Smooth muscle cell (in vitro differentiated cells): Measurements from ENCODE around the gene ERC1. TPM values are rescaled to one million over a fixed set of nuclear protein-coding genes. Genes with fewer than 3 reads are reported as not detected.

Source experiments
- DNase-seq: peaks from one replicate; lab custom pipeline; 2025; ENCODE audit not compliant: unreplicated experiment; lab: John Stamatoyannopoulos, UW
- H2AFZ ChIP-seq: fragments of 200-600 bp; sonication (generic); 2 replicates; pipeline ENCODE4 v1.6.0; 2016; ENCODE audit warnings: antibody characterized with exemption, low read depth, mild to moderate bottlenecking
- H3F3A ChIP-seq: fragments of 200-600 bp; sonication (generic); 2 replicates; pipeline ENCODE4 v1.6.0; 2017; ENCODE audit warnings: antibody characterized with exemption, low read depth
- H3K27ac ChIP-seq: fragments of 200-600 bp; sonication (generic); 2 replicates; pipeline ENCODE4 v1.5.1; 2016; ENCODE audit warnings: low read depth, mild to moderate bottlenecking
- H3K27me3 ChIP-seq: fragments of 200-600 bp; sonication (generic); 2 replicates; pipeline ENCODE4 v1.6.1; 2016; ENCODE audit warnings: low read depth, mild to moderate bottlenecking
- H3K36me3 ChIP-seq: fragments of 200-600 bp; sonication (generic); 2 replicates; pipeline ENCODE4 v1.5.1; 2016; ENCODE audit warnings: low read depth
- H3K4me1 ChIP-seq: fragments of 200-600 bp; sonication (generic); 2 replicates; pipeline ENCODE4 v1.5.1; 2016; ENCODE audit warnings: low read depth
- H3K4me2 ChIP-seq: fragments of 200-600 bp; sonication (generic); 2 replicates; pipeline ENCODE4 v1.6.0; 2016; ENCODE audit warnings: mild to moderate bottlenecking
- H3K4me3 ChIP-seq: fragments of 200-600 bp; sonication (generic); 2 replicates; pipeline ENCODE4 v1.5.1; 2016; ENCODE audit warnings: mild to moderate bottlenecking
- H3K79me2 ChIP-seq: fragments of 200-600 bp; sonication (generic); 2 replicates; pipeline ENCODE4 v1.6.0; 2016; ENCODE audit warnings: low read depth, mild to moderate bottlenecking
- H3K9ac ChIP-seq: fragments of 200-600 bp; sonication (generic); 2 replicates; pipeline ENCODE4 v1.6.0; 2016; ENCODE audit warnings: low read depth
- H3K9me3 ChIP-seq: fragments of 200-600 bp; sonication (generic); replicated peaks from 2 replicates; pipeline ENCODE4 v1.5.1; 2016; ENCODE audit warnings: low read depth
- H4K20me1 ChIP-seq: fragments of 200-600 bp; sonication (generic); 2 replicates; pipeline ENCODE4 v1.6.0; 2016; ENCODE audit warnings: low read depth
- WGBS: methylation state at CpG from one replicate; pipeline ENCODE4 v1.1.7; 2016; ENCODE audit warnings: low lambda C conversion rate; 5-methylcytosine and 5-hydroxymethylcytosine counted together
- polyA plus RNA-seq: library from polyadenylated mRNA; unstranded; fragments of >200 nt; fragmentation: Nextera tagmentation; extraction: Ambion mirVana; gene quantifications from 2 replicates; pipeline ENCODE4 v1.2.1, GENCODE V29; 2016
- total RNA-seq: library from RNA; depleted of rRNA; stranded (reverse); fragments of >200 nt; gene quantifications from 2 replicates; pipeline ENCODE4 v1.2.3, GENCODE V29; 2014
- TF ChIP-seq, protein P1 (sequence below): fragments of 200-600 bp; sonication (generic); IDR thresholded peaks from 2 replicates; pipeline ENCODE4 v1.5.1; 2017; ENCODE audit warnings: borderline replicate concordance, mild to moderate bottlenecking, antibody characterized with exemption; ENCODE audit not compliant: insufficient read depth, poor library complexity, severe bottlenecking

The ERC1 gene
- total and polyA plus RNA-seq, 2 experiments from 2014 or later = 13.8 to 17.6 TPM

GRCh38 chr12:1204581-1205121 lies 213.6 kb downstream of the ERC1 start:
- DNase-seq = no peak
- Histone ChIP-seq H3K79me2 (peaks cover 6% of the 10 kb centered on the region), H3K36me3 (no peaks in the 10 kb centered on the region), H3K4me3 (peak overlapping the region; percentile 32), H3K4me2 (peak overlapping the region; percentile 80), H4K20me1 (no peaks in the 10 kb centered on the region), H3F3A (no peaks in the 10 kb centered on the region), H3K4me1 (peaks cover 27% of the 10 kb centered on the region), H2AFZ (no peak overlapping the region), H3K9me3 (no peaks in the 10 kb centered on the region), H3K27me3 (no peaks in the 10 kb centered on the region), H3K9ac (peak overlapping the region; percentile 65), H3K27ac (peak overlapping the region; percentile 92)
- TF ChIP-seq, protein P1, sequence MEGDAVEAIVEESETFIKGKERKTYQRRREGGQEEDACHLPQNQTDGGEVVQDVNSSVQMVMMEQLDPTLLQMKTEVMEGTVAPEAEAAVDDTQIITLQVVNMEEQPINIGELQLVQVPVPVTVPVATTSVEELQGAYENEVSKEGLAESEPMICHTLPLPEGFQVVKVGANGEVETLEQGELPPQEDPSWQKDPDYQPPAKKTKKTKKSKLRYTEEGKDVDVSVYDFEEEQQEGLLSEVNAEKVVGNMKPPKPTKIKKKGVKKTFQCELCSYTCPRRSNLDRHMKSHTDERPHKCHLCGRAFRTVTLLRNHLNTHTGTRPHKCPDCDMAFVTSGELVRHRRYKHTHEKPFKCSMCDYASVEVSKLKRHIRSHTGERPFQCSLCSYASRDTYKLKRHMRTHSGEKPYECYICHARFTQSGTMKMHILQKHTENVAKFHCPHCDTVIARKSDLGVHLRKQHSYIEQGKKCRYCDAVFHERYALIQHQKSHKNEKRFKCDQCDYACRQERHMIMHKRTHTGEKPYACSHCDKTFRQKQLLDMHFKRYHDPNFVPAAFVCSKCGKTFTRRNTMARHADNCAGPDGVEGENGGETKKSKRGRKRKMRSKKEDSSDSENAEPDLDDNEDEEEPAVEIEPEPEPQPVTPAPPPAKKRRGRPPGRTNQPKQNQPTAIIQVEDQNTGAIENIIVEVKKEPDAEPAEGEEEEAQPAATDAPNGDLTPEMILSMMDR = no peak
- WGBS = 28% methylated on average over 6 of the region's 6 CpGs

- H2AFZ ChIP-seq = no peak overlapping the region
- peak overlapping the region; percentile 8 for H3K4me3 ChIP-seq
- H3K36me3 ChIP-seq = no peaks in the 10 kb centered on the region
- H4K20me1 ChIP-seq = peaks cover 7% of the 10 kb centered on the region
- H3K79me2 ChIP-seq = peaks cover 11% of the 10 kb centered on the region
- DNase-seq = no peak
- H3K27ac ChIP-seq = peak overlapping the region; percentile 92
- H3K4me1 ChIP-seq = peaks cover 27% of the 10 kb centered on the region
- TF ChIP-seq, protein P1 = no peak
- H3K9ac ChIP-seq = peak overlapping the region; percentile 65
- no peaks in the 10 kb centered on the region for H3K9me3 ChIP-seq
- H3K4me2 ChIP-seq = peak overlapping the region; percentile 80
- no peaks in the 10 kb centered on the region for H3F3A ChIP-seq
- no peaks in the 10 kb centered on the region for H3K27me3 ChIP-seq
- WGBS = 26% methylated on average over 4 of the region's 4 CpGs
Observed at GRCh38 chr12:1205512-1206060, 214.6 kb downstream of the ERC1 start.

- Histone ChIP-seq H3K36me3 (no peaks in the 10 kb centered on the region), H3K4me1 (peaks cover 27% of the 10 kb centered on the region), H2AFZ (no peak overlapping the region), H3K9ac (peak overlapping the region; percentile 65), H3K79me2 (peaks cover 8% of the 10 kb centered on the region), H4K20me1 (peaks cover 7% of the 10 kb centered on the region), H3F3A (no peaks in the 10 kb centered on the region), H3K27me3 (no peaks in the 10 kb centered on the region), H3K4me2 (peak overlapping the region; percentile 80), H3K27ac (peak overlapping the region; percentile 92), H3K4me3 (peak overlapping the region; percentile 8), H3K9me3 (no peaks in the 10 kb centered on the region)
- TF ChIP-seq, protein P1 = no peak
- DNase-seq = no peak
- 90% methylated on average over 1 of the region's 1 CpG for WGBS
Observed at GRCh38 chr12:1206118-1206734, 215.2 kb downstream of the ERC1 start.
